NB4 (cell line): ENCODE measurements around the gene NUP62.

Experiments
- DNase-seq: peaks from one replicate; pipeline ENCODE4 v3.0.0; 2010; ENCODE audit warnings: low read depth
- H3K4me3 ChIP-seq: one replicate; pipeline ENCODE4 v1.5.1; 2011; ENCODE audit warnings: mild to moderate bottlenecking, low read depth, low read length, moderate library complexity
- CTCF ChIP-seq: IDR thresholded peaks from one replicate; pipeline ENCODE4 v1.5.1; 2012; ENCODE audit warnings: low read depth, low read length
- MYC ChIP-seq: IDR thresholded peaks from 2 replicates; pipeline ENCODE4 v1.6.1; 2011; ENCODE audit warnings: low read depth, low read length
- POLR2A ChIP-seq: IDR thresholded peaks from 2 replicates; pipeline ENCODE4 v1.6.1; 2011; ENCODE audit warnings: mild to moderate bottlenecking; ENCODE audit not compliant: insufficient read length; ENCODE audit errors: extremely low read depth
- TF ChIP-seq, protein P1 (sequence below): IDR thresholded peaks from 2 replicates; pipeline ENCODE4 v1.6.1; 2011; ENCODE audit warnings: low read depth, low read length

The NUP62 gene

DNA sequence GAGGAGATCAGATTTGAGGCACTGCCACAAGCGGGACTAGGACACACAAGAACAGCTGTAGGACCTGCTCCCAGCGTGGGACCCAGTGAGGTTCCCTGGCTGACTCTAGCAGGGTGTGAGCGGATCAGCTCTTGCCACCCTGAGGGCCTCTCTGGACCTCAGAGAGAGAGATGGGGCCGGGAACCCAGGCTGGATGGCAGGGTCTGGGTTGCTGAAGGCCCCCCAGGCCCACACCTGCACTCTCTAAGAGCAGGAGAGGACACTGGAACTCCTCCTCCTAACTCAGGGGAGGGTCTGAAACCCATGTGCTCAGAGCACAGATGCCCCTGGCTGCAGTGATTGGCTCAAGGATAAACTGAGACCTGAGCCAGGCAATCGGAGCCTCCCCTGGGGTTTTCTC, 19.1 kb downstream of the NUP62 start:
- TF ChIP-seq, protein P1, sequence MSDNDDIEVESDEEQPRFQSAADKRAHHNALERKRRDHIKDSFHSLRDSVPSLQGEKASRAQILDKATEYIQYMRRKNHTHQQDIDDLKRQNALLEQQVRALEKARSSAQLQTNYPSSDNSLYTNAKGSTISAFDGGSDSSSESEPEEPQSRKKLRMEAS, result no peak
- no peak for TF ChIP-seq POLR2A
- no peak for TF ChIP-seq MYC
- no peak for TF ChIP-seq CTCF
- DNase-seq, result no peak
- H3K4me3 ChIP-seq, result no peak overlapping the region

GRCh38 chr19:49908480-49909420, 20.6 kb downstream of the NUP62 start:
- TF ChIP-seq POLR2A (no peak), MYC (no peak), CTCF (no peak)
- TF ChIP-seq, protein P1, result no peak
- no peak for DNase-seq
- H3K4me3 ChIP-seq, result no peak overlapping the region

GRCh38 chr19:49907745-49908446, 21.4 kb downstream of the NUP62 start:
- TF ChIP-seq CTCF (no peak), POLR2A (no peak), MYC (no peak)
- TF ChIP-seq, protein P1, result no peak
- no peak overlapping the region for H3K4me3 ChIP-seq
- no peak for DNase-seq

DNA sequence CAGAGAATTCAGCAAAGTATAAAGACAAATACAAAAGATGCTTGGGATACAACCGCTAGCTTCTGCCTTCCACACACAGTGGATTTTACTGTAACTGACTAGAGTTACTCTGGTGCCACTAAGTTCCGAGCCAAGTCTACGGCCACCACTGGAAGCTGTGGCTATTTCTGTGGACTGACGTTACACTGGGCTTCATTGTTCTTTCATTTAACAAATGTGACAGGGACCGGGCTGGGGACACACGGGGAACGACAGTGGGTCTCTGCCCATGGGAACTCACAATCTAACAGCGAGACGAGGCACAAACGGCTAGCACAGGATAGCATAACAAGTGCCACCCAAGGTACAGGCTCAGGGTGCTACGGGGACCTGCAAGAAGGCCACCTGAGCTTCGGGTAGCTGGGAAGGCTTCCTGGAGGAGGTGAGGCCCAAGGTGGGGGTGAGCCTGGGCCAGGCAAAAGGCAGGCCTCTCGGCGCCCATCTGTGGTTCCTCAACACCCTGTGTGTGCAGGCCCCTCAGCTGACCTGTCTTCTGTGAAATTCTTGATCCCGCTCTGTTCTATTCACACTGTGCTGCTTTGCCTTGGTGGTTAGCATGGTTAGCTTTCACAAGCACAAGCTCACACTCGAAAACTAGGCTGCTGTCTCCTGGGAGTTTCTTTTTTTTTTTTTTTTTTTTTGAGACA, 22.3 kb downstream of the NUP62 start:
- H3K4me3 ChIP-seq, result no peak overlapping the region

More for the DNA sequence above, 22.3 kb downstream of the NUP62 start:
- TF ChIP-seq MYC (no peak), POLR2A (no peak), CTCF (no peak)
- TF ChIP-seq, protein P1, result no peak
- no peak for DNase-seq
